IMR-90 (cell line): ENCODE data around the gene ENOX1. TPM values are rescaled to one million over a fixed set of nuclear protein-coding genes. Genes with fewer than 3 reads are reported as not detected.

Experiments
- ATAC-seq: fragments of 200-7000 bp; cut with Tn5 transposase; 2 replicates; pipeline ENCODE4 v1.9.1; 2020; ENCODE audit warnings: low read depth, mild to moderate bottlenecking, moderate library complexity
- BruUV-seq: library from RNA; stranded (reverse); fragments of 400-500 nt; replicated peaks from 2 replicates; lab custom pipeline; 2021; lab: Mats Ljungman, UMichigan
- CTCF ChIA-PET: fragments of 300-600 bp; formaldehyde crosslinking; extraction: SDS; loops from one replicate; lab custom pipeline; 2021; ENCODE audit warnings: antibody characterized with exemption; lab: Yijun Ruan, JAX
- POLR2A ChIA-PET: fragments of 300-600 bp; sonication (Branson Sonifier 250); formaldehyde crosslinking; loops from one replicate; lab custom pipeline; 2022; ENCODE audit warnings: antibody characterized with exemption; ENCODE audit not compliant: unreplicated experiment; lab: Charles Lee
- DNase-seq: peaks from one replicate; pipeline ENCODE4 v3.0.0; 2013
- H2AFZ ChIP-seq: replicated peaks from 2 replicates; pipeline ENCODE3; 2013; ENCODE audit warnings: low read length, mild to moderate bottlenecking; ENCODE audit not compliant: poor library complexity
- H2AK5ac ChIP-seq: 2 replicates; pipeline ENCODE4 v1.6.1; 2013; ENCODE audit warnings: low read depth, low read length, inconsistent platforms
- H2AK9ac ChIP-seq: replicated peaks from 2 replicates; pipeline ENCODE3; 2013; ENCODE audit warnings: mild to moderate bottlenecking, low read depth, low read length, moderate library complexity; ENCODE audit not compliant: poor library complexity
- H2BK120ac ChIP-seq: 2 replicates; pipeline ENCODE4 v1.6.1; 2013; ENCODE audit warnings: low read depth, low read length, inconsistent platforms
- H2BK15ac ChIP-seq: 3 replicates; pipeline ENCODE4 v1.6.1; 2013; ENCODE audit warnings: low read depth, low read length, inconsistent platforms
- H2BK20ac ChIP-seq: 2 replicates; pipeline ENCODE4 v1.6.1; 2013; ENCODE audit warnings: low read depth, mild to moderate bottlenecking, inconsistent platforms, low read length, moderate library complexity
- H2BK5ac ChIP-seq: 2 replicates; pipeline ENCODE4 v1.6.1; 2013; ENCODE audit warnings: mild to moderate bottlenecking, low read depth, low read length, inconsistent platforms; ENCODE audit not compliant: poor library complexity, severe bottlenecking
- H3K14ac ChIP-seq: replicated peaks from 2 replicates; pipeline ENCODE4 v1.6.1; 2013; ENCODE audit warnings: low read depth, low read length, inconsistent platforms
- H3K18ac ChIP-seq: 2 replicates; pipeline ENCODE4 v1.6.1; 2013; ENCODE audit warnings: low read depth, low read length, control low read depth
- H3K23ac ChIP-seq: 2 replicates; pipeline ENCODE4 v1.6.1; 2013; ENCODE audit warnings: low read depth, low read length, inconsistent platforms
- H3K27ac ChIP-seq: 2 replicates; pipeline ENCODE4 v1.5.1; 2013; ENCODE audit warnings: mild to moderate bottlenecking, control low read depth, low read length; ENCODE audit not compliant: insufficient read depth
- H3K27me3 ChIP-seq: 2 replicates; pipeline ENCODE4 v1.6.1; 2013; ENCODE audit warnings: low read length; ENCODE audit not compliant: control insufficient read depth, insufficient read depth
- H3K36me3 ChIP-seq: 2 replicates; pipeline ENCODE4 v1.6.1; 2013; ENCODE audit warnings: low read length, mixed read lengths; ENCODE audit not compliant: control insufficient read depth, insufficient read depth
- H3K4ac ChIP-seq: 2 replicates; pipeline ENCODE4 v1.6.1; 2013; ENCODE audit warnings: low read depth, low read length, inconsistent platforms
- H3K4me1 ChIP-seq: 2 replicates; pipeline ENCODE4 v1.6.1; 2013; ENCODE audit warnings: low read length, mixed read lengths; ENCODE audit not compliant: control insufficient read depth, insufficient read depth
- H3K4me2 ChIP-seq: 2 replicates; pipeline ENCODE4 v1.6.1; 2013; ENCODE audit warnings: low read depth, mild to moderate bottlenecking, control low read depth, low read length, moderate library complexity
- H3K4me3 ChIP-seq: 2 replicates; pipeline ENCODE4 v1.5.1; 2013; ENCODE audit warnings: low read depth, mild to moderate bottlenecking, control low read depth, low read length, moderate library complexity; ENCODE audit not compliant: insufficient read depth
- H3K56ac ChIP-seq: 2 replicates; pipeline ENCODE4 v1.6.1; 2013; ENCODE audit warnings: low read length, inconsistent platforms; ENCODE audit not compliant: insufficient read depth; ENCODE audit errors: extremely low read depth
- H3K79me1 ChIP-seq, 2 experiments: 2 replicates each; pipeline ENCODE4 v1.6.1; 2013; ENCODE audit warnings: low read length in 2 of 2, inconsistent platforms in 1 of 2, low read depth in 1 of 2
- H3K9ac ChIP-seq: 2 replicates; pipeline ENCODE4 v1.6.1; 2013; ENCODE audit warnings: low read depth, low read length, control low read depth
- H3K9me1 ChIP-seq: 2 replicates; pipeline ENCODE4 v1.6.1; 2013; ENCODE audit warnings: low read length, inconsistent platforms; ENCODE audit not compliant: insufficient read depth
- H3K9me3 ChIP-seq: 2 replicates; pipeline ENCODE4 v1.6.1; 2013; ENCODE audit warnings: low read length; ENCODE audit not compliant: control insufficient read depth, insufficient read depth
- H4K20me1 ChIP-seq: 2 replicates; pipeline ENCODE4 v1.6.1; 2013; ENCODE audit warnings: low read length, inconsistent platforms; ENCODE audit not compliant: insufficient read depth
- H4K5ac ChIP-seq: 2 replicates; pipeline ENCODE4 v1.6.1; 2013; ENCODE audit warnings: mild to moderate bottlenecking, low read depth, low read length, control low read depth
- H4K8ac ChIP-seq, 2 experiments: 2 replicates each; pipeline ENCODE4 v1.6.1; 2013; ENCODE audit warnings: low read depth in 2 of 2, low read length in 2 of 2, control low read depth in 1 of 2, inconsistent platforms in 1 of 2
- H4K91ac ChIP-seq: 2 replicates; pipeline ENCODE4 v1.6.1; 2013; ENCODE audit warnings: low read depth, low read length, inconsistent platforms; ENCODE audit not compliant: insufficient read depth
- USF2 ChIP-seq: fragments of 150-350 bp; IDR thresholded peaks from 2 replicates; pipeline ENCODE4 v1.6.1; 2017; ENCODE audit warnings: mild to moderate bottlenecking, antibody characterized with exemption, low read length, low read depth
- WGBS, 2 experiments: methylation state at CpG; one replicate each; pipeline versions ENCODE4 v1.1.5 to v1.1.7; 2013; ENCODE audit warnings: missing lambda C conversion rate in 2 of 2; ENCODE audit not compliant: insufficient read length in 1 of 2; ENCODE audit errors: extremely low coverage in 2 of 2; 5-methylcytosine and 5-hydroxymethylcytosine counted together
- dilution Hi-C: fragments of 300-500 bp; cut with HindIII; formaldehyde crosslinking; loops from one replicate; pipeline ENCODE4 v1.14.3; 2018; ENCODE audit warnings: low sequenced_read_pairs; ENCODE audit not compliant: unreplicated experiment
- in situ Hi-C: fragments of 300-500 bp; cut with MboI; formaldehyde crosslinking; loops from 3 replicates; pipeline ENCODE4 v1.14.3; 2019; ENCODE audit warnings: low sequenced_read_pairs, inconsistent platforms, mixed read lengths
- intact Hi-C: fragments of 100-400 bp; cut with micrococcal nuclease; formaldehyde crosslinking; loops from 2 replicates; pipeline ENCODE4 v1.10.0; 2022
- polyA plus RNA-seq, 3 experiments: library from polyadenylated mRNA; depleted of rRNA; stranded (reverse); fragments of >200 nt; gene quantifications; 2 replicates each; pipeline ENCODE4 v1.2.3, GENCODE V29; 2012; ENCODE audit warnings: low replicate concordance in 1 of 3
- total RNA-seq: library from RNA; depleted of rRNA; stranded (reverse); fragments of >200 nt; gene quantifications from 2 replicates; pipeline ENCODE4 v1.2.3, GENCODE V29; 2012

Gene ENOX1
- total and polyA plus RNA-seq, 2 of the 4 experiments (the other 2 are of a cell fraction): 0.99 to 1.3 TPM

- no peak for DNase-seq
- dilution Hi-C loops (no loop called here), intact Hi-C loops (no loop called here), in situ Hi-C loops (no loop called here)
- no peak overlapping the region for H4K91ac ChIP-seq
- H3K9me1 ChIP-seq: no peaks in the 10 kb centered on the region
- no peak overlapping the region for H3K9ac ChIP-seq
- WGBS, 2 experiments: no CpG with 5 or more reads among the region's 8 CpGs
- H2BK5ac ChIP-seq: no peak overlapping the region
- no peak overlapping the region for H3K4me3 ChIP-seq
- H2AK9ac ChIP-seq: no peak overlapping the region
- no peak overlapping the region for H3K14ac ChIP-seq
- H3K56ac ChIP-seq: no peak overlapping the region
- BruUV-seq: no TSS peak
- no peaks in the 10 kb centered on the region; the same call in 1 of the 2 replicates for H3K27me3 ChIP-seq
- no peaks in the 10 kb centered on the region for H3K36me3 ChIP-seq
- H4K20me1 ChIP-seq: no peaks in the 10 kb centered on the region
- H3K27ac ChIP-seq: no peak overlapping the region
- H2BK15ac ChIP-seq: no peak overlapping the region
- H4K8ac ChIP-seq: no peak overlapping the region
- H2BK20ac ChIP-seq: no peak overlapping the region
- ATAC-seq: no peak
- H3K9me3 ChIP-seq: no peaks in the 10 kb centered on the region
- no peak overlapping the region for H3K4me2 ChIP-seq
- no peak overlapping the region for H2AFZ ChIP-seq
- H3K4me1 ChIP-seq: no peaks in the 10 kb centered on the region
- H3K18ac ChIP-seq: no peak overlapping the region
- no peak overlapping the region for H3K23ac ChIP-seq
- ChIA-PET POLR2A (no interaction called here), CTCF (no interaction called here)
- H4K5ac ChIP-seq: no peak overlapping the region
- H2BK120ac ChIP-seq: no peak overlapping the region
- no peaks in the 10 kb centered on the region for H3K79me1 ChIP-seq
- no peak for TF ChIP-seq USF2
- H2AK5ac ChIP-seq: no peak overlapping the region
- no peak overlapping the region for H3K4ac ChIP-seq
Observed at GRCh38 chr13:43220873-43221595, 565.7 kb downstream of the ENOX1 start.
